A549 (cell line): ENCODE measurements around the gene IRX2.

ENCODE experiments used
- CTCF ChIP-seq: fragments of >200 bp; sonication (Bioruptor Twin); formaldehyde crosslinking; IDR thresholded peaks from 3 replicates; pipeline ENCODE4 v1.5.1; 2016
- EP300 ChIP-seq, 2 experiments: fragments of >200 bp; sonication (Bioruptor Twin); formaldehyde crosslinking; IDR thresholded peaks; 2 replicates in 1 of 2; 3 replicates in 1 of 2; pipeline ENCODE4 v1.6.1; 2016 to 2017
- HMGXB4 ChIP-seq: fragments of 250-450 bp; sonication (Bioruptor Pico); IDR thresholded peaks from 2 replicates; pipeline ENCODE4 v1.5.0; 2021; ENCODE audit warnings: mild to moderate bottlenecking, moderate library complexity, borderline replicate concordance
- POLR2A ChIP-seq: IDR thresholded peaks from 2 replicates; pipeline ENCODE4 v1.6.1; 2012; ENCODE audit warnings: mild to moderate bottlenecking, low read length
- REST ChIP-seq: fragments of 200-600 bp; sonication (generic); IDR thresholded peaks from 2 replicates; pipeline ENCODE4 v1.6.1; 2016; ENCODE audit warnings: antibody characterized with exemption, mild to moderate bottlenecking, moderate library complexity
- USF2 ChIP-seq: fragments of 450-650 bp; IDR thresholded peaks from 2 replicates; pipeline ENCODE4 v1.6.1; 2014; ENCODE audit warnings: antibody characterized with exemption
- ZSCAN20 ChIP-seq: fragments of 250-450 bp; sonication (Bioruptor Pico); IDR thresholded peaks from 2 replicates; pipeline ENCODE4 v1.8.0; 2022; ENCODE audit warnings: mild to moderate bottlenecking, moderate library complexity

GRCh38 chr5:2702096-2702879 lies 49.2 kb downstream of the IRX2 start:
- TF ChIP-seq CTCF = no peak
- TF ChIP-seq REST = no peak
- no peak for TF ChIP-seq ZSCAN20 (CRISPR knock-in tag)
- no peak for TF ChIP-seq HMGXB4 (CRISPR knock-in tag)
- no peak for TF ChIP-seq POLR2A
- TF ChIP-seq EP300 (IDR thresholded peaks at IDR 0.05) = no peak
- TF ChIP-seq USF2 = no peak
